Stomach (tissue), 9 donors: ENCODE measurements around the gene SORCS1. TPM values are rescaled to one million over a fixed set of nuclear protein-coding genes. Genes with fewer than 3 reads are reported as not detected.

Experiments used
- DNase-seq, 2 donors: peaks; one replicate each; pipeline versions ENCODE4 v3.0.0 to v3.0.0-alpha.2; 2013 to 2019
- H3K27ac ChIP-seq, 5 donors: fragments of 200-600 bp in 4 of 5; sonication (generic) in 4 of 5; one replicate each; pipeline ENCODE4 v1.5.1; 2013 to 2019; ENCODE audit warnings: mild to moderate bottlenecking in 1 of 5, moderate library complexity in 1 of 5
- H3K27me3 ChIP-seq, 3 donors: fragments of 200-600 bp; sonication (generic); one replicate each; pipeline ENCODE4 v1.5.1; 2017 to 2019; ENCODE audit warnings: mixed run types in 1 of 3
- H3K36me3 ChIP-seq, 4 donors: fragments of 200-600 bp; sonication (generic); 1 replicate in 3 of 4; 2 replicates in 1 of 4; pipeline ENCODE4 v1.5.1; 2016 to 2019
- H3K4me1 ChIP-seq, 4 donors: fragments of 200-600 bp; sonication (generic); one replicate each; pipeline ENCODE4 v1.5.1; 2016 to 2019
- H3K4me3 ChIP-seq, 4 donors: fragments of 200-600 bp; sonication (generic) in 3 of 4; one replicate each; pipeline ENCODE4 v1.5.1; 2016 to 2019; ENCODE audit warnings: mild to moderate bottlenecking in 1 of 4
- H3K9me3 ChIP-seq, 4 donors: fragments of 200-600 bp; sonication (generic); one replicate each; pipeline ENCODE4 v1.5.1; 2016 to 2019
- EP300 ChIP-seq: sonication (generic); formaldehyde crosslinking; IDR thresholded peaks from one replicate; pipeline ENCODE4 v1.6.1; 2017; ENCODE audit warnings: antibody characterized with exemption
- POLR2A ChIP-seq, 4 donors: fragments of 450-650 bp; IDR thresholded peaks; one replicate each; pipeline ENCODE4 v1.6.1; 2016; ENCODE audit warnings: antibody characterized with exemption in 4 of 4, control low read depth in 2 of 4, mild to moderate bottlenecking in 1 of 4, moderate library complexity in 1 of 4
- POLR2AphosphoS5 ChIP-seq, 3 donors: sonication (generic); formaldehyde crosslinking; IDR thresholded peaks; one replicate each; pipeline ENCODE4 v1.6.1; 2016; ENCODE audit warnings: antibody characterized with exemption in 3 of 3
- WGBS, 5 donors: extraction: QIAGEN DNeasy Blood & Tissue Kit in 3 of 5; methylation state at CpG; one replicate each; pipeline versions ENCODE4 v1.1.5 to v1.1.7; 2013 to 2018; 5-methylcytosine and 5-hydroxymethylcytosine counted together
- intact Hi-C: fragments of 100-400 bp; cut with DNase I; formaldehyde crosslinking; loops from one replicate; pipeline ENCODE4 v1.15.1; 2023; ENCODE audit warnings: low total_unique reads
- polyA plus RNA-seq, 3 donors: library from polyadenylated mRNA; stranded (reverse); fragments of 200-250 nt; gene quantifications; one replicate each; pipeline ENCODE4 v1.2.3, GENCODE V29; 2013
- total RNA-seq, 5 donors: library from RNA; depleted of rRNA; stranded (reverse); fragments of >200 nt; gene quantifications; one replicate each; pipeline versions ENCODE4 v1.1.0 to v1.2.3, GENCODE V29; 2014 to 2016
- TF ChIP-seq, protein P1 (sequence below), 7 experiments: fragments of 450-650 bp in 4 of 7; fragments of 200-600 bp in 3 of 7; sonication (generic) in 3 of 7; IDR thresholded peaks; one replicate each; pipeline ENCODE4 v1.5.1; 2016 to 2019; ENCODE audit warnings: antibody characterized with exemption in 7 of 7, control low read depth in 2 of 7, mild to moderate bottlenecking in 1 of 7
- donor health status: healthy with polysubstance abuse.
- donor health status: Bipolar disorder and iron deficiency.
- donor health status: healthy.

SORCS1 gene
- total and polyA plus RNA-seq, 8 donors: 0.25 to 10.1 (median 0.69) TPM

DNA sequence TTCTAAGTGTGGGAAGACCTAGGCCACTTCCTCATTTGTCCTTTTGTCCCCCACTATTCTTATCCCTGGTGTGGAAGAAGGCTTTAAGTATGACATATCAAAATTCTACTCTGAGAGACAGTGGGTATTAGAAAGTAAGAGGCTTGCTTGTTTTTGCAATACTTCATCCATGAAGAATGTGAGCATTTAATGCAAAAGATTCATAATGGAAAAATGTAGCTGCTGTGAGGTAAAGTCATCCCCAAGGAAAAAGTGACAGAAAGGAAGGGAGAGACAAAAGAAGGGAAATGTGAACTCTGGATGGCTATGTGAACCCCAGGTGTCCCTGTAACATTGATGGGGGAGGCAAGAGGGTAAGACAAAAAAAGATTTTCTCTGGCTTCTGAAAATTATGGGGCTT is 607.5 kb downstream of the SORCS1 start:
- no peaks in the 10 kb centered on the region for H3K27me3 ChIP-seq
- no peaks in the 10 kb centered on the region for H3K36me3 ChIP-seq
- no peak for DNase-seq
- TF ChIP-seq POLR2A (IDR thresholded peaks at IDR 0.05) (no peak), POLR2AphosphoS5 (IDR thresholded peaks at IDR 0.05) (no peak), EP300 (no peak)
- TF ChIP-seq, protein P1, sequence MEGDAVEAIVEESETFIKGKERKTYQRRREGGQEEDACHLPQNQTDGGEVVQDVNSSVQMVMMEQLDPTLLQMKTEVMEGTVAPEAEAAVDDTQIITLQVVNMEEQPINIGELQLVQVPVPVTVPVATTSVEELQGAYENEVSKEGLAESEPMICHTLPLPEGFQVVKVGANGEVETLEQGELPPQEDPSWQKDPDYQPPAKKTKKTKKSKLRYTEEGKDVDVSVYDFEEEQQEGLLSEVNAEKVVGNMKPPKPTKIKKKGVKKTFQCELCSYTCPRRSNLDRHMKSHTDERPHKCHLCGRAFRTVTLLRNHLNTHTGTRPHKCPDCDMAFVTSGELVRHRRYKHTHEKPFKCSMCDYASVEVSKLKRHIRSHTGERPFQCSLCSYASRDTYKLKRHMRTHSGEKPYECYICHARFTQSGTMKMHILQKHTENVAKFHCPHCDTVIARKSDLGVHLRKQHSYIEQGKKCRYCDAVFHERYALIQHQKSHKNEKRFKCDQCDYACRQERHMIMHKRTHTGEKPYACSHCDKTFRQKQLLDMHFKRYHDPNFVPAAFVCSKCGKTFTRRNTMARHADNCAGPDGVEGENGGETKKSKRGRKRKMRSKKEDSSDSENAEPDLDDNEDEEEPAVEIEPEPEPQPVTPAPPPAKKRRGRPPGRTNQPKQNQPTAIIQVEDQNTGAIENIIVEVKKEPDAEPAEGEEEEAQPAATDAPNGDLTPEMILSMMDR (IDR thresholded peaks at IDR 0.05): no peak
- no peaks in the 10 kb centered on the region for H3K9me3 ChIP-seq
- no peak overlapping the region for H3K27ac ChIP-seq
- H3K4me1 ChIP-seq: no peaks in the 10 kb centered on the region
- intact Hi-C loops: no loop called here
- no peak overlapping the region for H3K4me3 ChIP-seq

DNA sequence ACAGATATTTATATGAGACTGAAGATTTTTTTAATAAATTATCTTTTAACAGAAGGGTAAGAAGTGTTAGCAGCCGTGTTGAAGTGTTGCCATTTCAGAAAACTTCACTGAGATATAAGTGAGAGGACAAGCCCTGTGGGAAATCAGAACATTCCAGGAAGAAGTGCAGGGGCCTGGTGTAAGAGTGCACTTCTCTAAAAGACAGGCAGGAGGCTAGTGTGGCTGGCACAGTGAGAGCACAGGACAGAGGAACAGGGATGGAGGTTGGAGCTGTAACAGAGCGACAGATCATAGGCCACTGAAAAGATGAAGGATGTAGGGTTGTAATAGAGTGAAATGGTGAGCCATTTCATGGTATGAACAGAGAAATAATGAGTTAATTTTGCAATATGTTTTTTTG is 608.9 kb downstream of the SORCS1 start:
- TF ChIP-seq, protein P1 (IDR thresholded peaks at IDR 0.05): no peak
- no peak for TF ChIP-seq POLR2AphosphoS5 (IDR thresholded peaks at IDR 0.05)
- no peak for TF ChIP-seq POLR2A (IDR thresholded peaks at IDR 0.05)
- no peak for TF ChIP-seq EP300
- H3K4me1 ChIP-seq: no peaks in the 10 kb centered on the region
- no peaks in the 10 kb centered on the region for H3K27me3 ChIP-seq
- H3K4me3 ChIP-seq: no peak overlapping the region
- WGBS, 5 donors: 60 to 86% (median 80%) methylated on average over 2 of the region's 2 CpGs
- DNase-seq: no peak
- H3K36me3 ChIP-seq: no peaks in the 10 kb centered on the region
- no peak overlapping the region for H3K27ac ChIP-seq
- H3K9me3 ChIP-seq: no peaks in the 10 kb centered on the region
- intact Hi-C loops: no loop called here

DNA sequence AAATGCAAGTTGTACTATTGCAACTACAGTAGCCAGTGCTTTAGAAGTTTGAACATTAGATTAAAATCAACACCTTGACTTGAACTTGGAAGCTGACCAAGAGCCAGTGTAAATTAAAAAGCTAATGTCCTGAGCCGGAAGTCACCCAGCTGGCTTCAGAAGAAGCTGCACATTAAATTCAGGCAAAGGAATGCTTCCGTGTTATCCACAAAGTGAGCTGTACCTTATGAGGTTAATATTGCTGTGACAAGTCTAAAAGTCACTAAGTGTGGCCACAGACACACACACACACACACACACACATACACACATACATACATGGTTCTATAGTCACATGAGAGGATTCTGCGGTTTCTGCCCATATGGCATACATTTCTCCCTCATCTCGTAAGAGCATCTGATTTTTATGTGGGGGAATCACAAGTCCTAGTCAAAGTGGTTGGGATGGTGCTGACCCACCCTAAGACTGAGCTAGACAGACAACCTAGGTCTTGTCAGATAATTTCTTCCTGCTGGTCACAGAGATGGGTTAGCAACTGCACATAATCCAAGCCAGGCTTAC is 612.9 kb downstream of the SORCS1 start:
- 56 to 73% (median 59%) methylated on average over 4 of the region's 4 CpGs for WGBS, 5 donors
- H3K9me3 ChIP-seq: no peaks in the 10 kb centered on the region
- intact Hi-C loops: no loop called here

DNA sequence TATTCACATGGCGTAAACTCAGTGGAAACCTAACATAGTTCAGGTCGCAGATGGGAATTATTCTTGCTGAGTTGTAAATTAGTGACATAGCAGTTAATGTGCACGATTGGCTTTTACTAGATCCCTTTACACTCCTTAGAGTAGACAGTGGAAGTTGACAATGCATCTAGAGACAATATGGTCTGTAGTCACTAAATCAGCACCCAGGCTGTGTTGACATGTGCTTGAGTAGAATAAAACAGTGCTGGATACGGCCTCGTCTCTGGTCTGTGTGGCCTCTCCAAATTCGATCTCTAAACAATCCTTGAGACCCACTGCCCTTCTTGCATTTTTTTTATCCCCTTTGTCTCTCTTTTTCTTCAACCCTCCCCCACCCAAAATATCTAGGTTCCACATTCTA is 615.7 kb downstream of the SORCS1 start:
- WGBS, 5 donors: 79 to 90% (median 86%) methylated on average over 6 of the region's 6 CpGs
- TF ChIP-seq POLR2A (IDR thresholded peaks at IDR 0.05): no peak
- TF ChIP-seq, protein P1 (IDR thresholded peaks at IDR 0.05): no peak
- TF ChIP-seq POLR2AphosphoS5 (IDR thresholded peaks at IDR 0.05): no peak
- no peak for TF ChIP-seq EP300
- no peaks in the 10 kb centered on the region for H3K27me3 ChIP-seq
- no peaks in the 10 kb centered on the region for H3K9me3 ChIP-seq
- no peak overlapping the region for H3K4me3 ChIP-seq
- H3K27ac ChIP-seq: no peak overlapping the region
- no peak for DNase-seq
- no peaks in the 10 kb centered on the region for H3K4me1 ChIP-seq
- no peaks in the 10 kb centered on the region for H3K36me3 ChIP-seq
- intact Hi-C loops: no loop called here

More for the DNA sequence above, 612.9 kb downstream of the SORCS1 start:
- no peaks in the 10 kb centered on the region for H3K4me1 ChIP-seq
- DNase-seq: no peak
- no peak overlapping the region for H3K4me3 ChIP-seq
- TF ChIP-seq POLR2AphosphoS5 (IDR thresholded peaks at IDR 0.05): no peak
- TF ChIP-seq, protein P1 (IDR thresholded peaks at IDR 0.05): no peak
- no peak for TF ChIP-seq EP300
- H3K27me3 ChIP-seq: no peaks in the 10 kb centered on the region
- no peak overlapping the region for H3K27ac ChIP-seq
- H3K36me3 ChIP-seq: no peaks in the 10 kb centered on the region
